GM12873 (cell line): ENCODE results near the gene GRID1.

Experiments
- CTCF ChIP-seq: IDR thresholded peaks from 2 replicates; pipeline ENCODE4 v1.5.1; 2012; ENCODE audit warnings: low read depth, mild to moderate bottlenecking, moderate library complexity, low read length, control low read depth; ENCODE audit not compliant: insufficient read depth; ENCODE audit errors: missing control alignments

The GRID1 gene

DNA sequence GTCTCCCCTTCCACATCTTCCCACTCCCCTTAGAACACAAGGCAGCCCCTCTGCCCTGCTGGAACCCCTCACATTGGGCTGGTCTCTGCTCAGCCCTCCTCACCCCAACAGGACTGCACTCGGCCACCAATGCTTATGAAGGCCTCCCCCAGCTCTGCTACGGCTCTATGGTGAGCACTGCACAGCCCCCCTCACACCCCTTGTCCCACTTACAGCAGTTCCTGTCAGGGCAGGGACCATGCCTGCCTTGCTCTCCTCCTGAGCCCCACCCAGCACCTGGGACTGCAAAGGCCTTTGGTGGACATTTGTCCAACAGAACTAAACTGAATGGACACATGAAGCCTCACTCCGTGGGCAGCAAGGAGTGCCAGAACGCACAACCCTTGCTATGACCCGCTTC, 171.9 kb downstream of the GRID1 start:
- TF ChIP-seq CTCF: no peak

GRCh38 chr10:86193841-86194240, 172.8 kb downstream of the GRID1 start:
- no peak for TF ChIP-seq CTCF

GRCh38 chr10:86192691-86193090, 173.9 kb downstream of the GRID1 start:
- no peak for TF ChIP-seq CTCF

- no peak for TF ChIP-seq CTCF
Observed at GRCh38 chr10:86192147-86192546, 174.4 kb downstream of the GRID1 start.

DNA sequence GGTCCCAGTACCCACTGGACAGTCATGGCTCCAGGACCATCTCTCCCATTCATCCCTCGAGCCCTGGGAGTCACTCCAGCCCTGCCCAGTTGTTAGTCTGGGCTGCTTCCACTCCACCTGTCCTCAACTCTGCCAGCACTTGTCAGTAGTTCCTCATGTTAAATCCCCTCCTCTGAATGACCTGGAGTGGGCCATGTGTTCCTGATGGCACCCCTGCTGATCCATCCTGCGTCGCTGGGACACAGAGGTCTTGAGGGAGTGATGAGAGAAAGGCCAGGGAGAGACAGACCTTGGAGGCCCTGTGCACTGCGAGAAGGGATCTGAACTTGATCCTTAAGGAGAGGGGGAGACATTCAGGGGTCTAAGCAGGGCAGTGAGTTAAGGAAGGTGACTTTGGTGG, 174.9 kb downstream of the GRID1 start:
- TF ChIP-seq CTCF: no peak

DNA sequence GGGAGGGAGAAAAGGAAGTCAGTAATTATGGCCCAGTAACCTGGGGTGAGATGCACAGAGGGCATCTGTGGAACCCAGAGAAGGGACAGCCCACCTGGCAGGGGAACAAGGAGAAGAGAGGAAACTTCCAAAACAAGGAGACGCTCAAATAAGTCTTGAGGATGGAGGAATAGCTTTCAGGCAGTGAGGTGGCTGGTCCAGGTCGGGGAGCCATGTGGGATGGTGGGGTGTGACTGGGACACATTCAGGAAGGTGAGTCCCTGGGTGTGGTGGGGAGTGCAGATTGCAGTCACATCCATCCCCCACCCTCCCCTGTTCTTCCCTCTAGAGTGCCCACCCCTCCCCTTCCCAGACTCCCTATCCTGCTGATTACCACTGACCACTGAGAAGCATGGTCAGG, 175.4 kb downstream of the GRID1 start:
- no peak for TF ChIP-seq CTCF

DNA sequence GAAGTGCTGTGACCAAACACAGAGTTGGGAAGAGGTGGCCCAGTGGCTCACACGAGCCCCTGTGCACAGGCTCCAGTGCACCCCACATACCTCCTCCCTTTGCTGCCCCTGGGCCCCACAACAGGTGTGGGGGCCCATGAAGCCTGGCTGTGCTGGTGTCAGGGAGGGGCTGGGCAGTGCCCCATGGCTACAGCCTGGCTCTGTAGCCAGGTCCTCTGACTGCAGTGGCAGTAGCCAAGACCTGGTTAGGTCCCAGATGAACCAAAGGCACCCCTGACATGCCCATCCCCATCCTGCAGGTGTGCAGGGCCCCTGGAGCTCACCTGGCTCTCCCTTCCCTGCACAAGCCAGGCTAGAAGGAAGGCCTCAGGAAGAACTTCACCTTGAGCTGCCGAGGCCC, 176.3 kb downstream of the GRID1 start:
- no peak for TF ChIP-seq CTCF
